ENCODE results near the gene FDX1.

FDX1 gene

GRCh38 chr11:110507328-110507727 lies 77.6 kb downstream of the FDX1 start:
- no peak for DNase-seq (ENCODE audit: low read depth in 2 of 2)

- DNase-seq (ENCODE audit: low read depth in 2 of 2), result no peak
These were observed 79.0 kb downstream of the FDX1 start for GRCh38 chr11:110508786-110509185.

- no peak for DNase-seq (ENCODE audit: low read depth in 2 of 2)
These were observed 79.7 kb downstream of the FDX1 start for GRCh38 chr11:110509472-110509871.

- DNase-seq (ENCODE audit: low read depth in 2 of 2), result no peak
These were observed 82.3 kb downstream of the FDX1 start for GRCh38 chr11:110512026-110512425.

GRCh38 chr11:110513259-110513801 lies 83.6 kb downstream of the FDX1 start:
- no peak for DNase-seq (ENCODE audit: low read depth in 2 of 2)

GRCh38 chr11:110513846-110514437 lies 84.2 kb downstream of the FDX1 start:
- DNase-seq (ENCODE audit: low read depth in 2 of 2), result no peak
